Measurements from ENCODE around the gene DNAH14.
"Not testable (repeated sequence)": the region's sequence is repeated elsewhere in the genome, so short reads cannot be mapped to it uniquely, and the experiment has no call there.

Gene DNAH14

GRCh38 chr1:225225681-225226080, 296.2 kb downstream of the DNAH14 start:
- TF ChIP-seq CTCF (IDR thresholded peaks at IDR 0.05; ENCODE audit: control extremely low read depth, extremely low read depth, low read depth, missing control alignments), result no peak
- ChIA-PET POLR2A (no interaction called here), CTCF (no interaction called here)
- no peak for DNase-seq (ENCODE audit: extremely low spot score)

- TF ChIP-seq CTCF (IDR thresholded peaks at IDR 0.05; ENCODE audit: control extremely low read depth, extremely low read depth, low read depth, missing control alignments), result no peak
- ChIA-PET POLR2A (no interaction called here), CTCF (interaction anchor here (1.2 kb wide), 1 partner anchor 14 kb away, joined by 3 read pairs; no protein-coding TSS in a partner anchor)
- no peak for DNase-seq (ENCODE audit: extremely low spot score)
Measured at GRCh38 chr1:225228871-225229303, 299.4 kb downstream of the DNAH14 start.

GRCh38 chr1:225229429-225229828, 300.0 kb downstream of the DNAH14 start:
- DNase-seq (ENCODE audit: extremely low spot score); CTCF ChIA-PET; POLR2A ChIA-PET: not testable (repeated sequence)

GRCh38 chr1:225230483-225230882, 301.0 kb downstream of the DNAH14 start:
- POLR2A ChIA-PET, result no interaction called here
- DNase-seq (ENCODE audit: extremely low spot score), result no peak
- CTCF ChIA-PET, result no interaction called here
- TF ChIP-seq CTCF (IDR thresholded peaks at IDR 0.05; ENCODE audit: control extremely low read depth, extremely low read depth, low read depth, missing control alignments), result no peak

- CTCF ChIA-PET, result interaction anchor here (1.5 kb wide), 1 partner anchor 11 kb away, joined by 3 read pairs; no protein-coding TSS in a partner anchor
- not testable (repeated sequence) for DNase-seq (ENCODE audit: extremely low spot score)
Measured at GRCh38 chr1:225232930-225233329, 303.5 kb downstream of the DNAH14 start.

GRCh38 chr1:225242611-225243010, 313.1 kb downstream of the DNAH14 start:
- no peak for DNase-seq (ENCODE audit: extremely low spot score)
- no peak for TF ChIP-seq CTCF (IDR thresholded peaks at IDR 0.05; ENCODE audit: control extremely low read depth, extremely low read depth, low read depth, missing control alignments)
- CTCF ChIA-PET, result interaction anchor here (0.6 to 1.5 kb wide), 2 partner anchors 10 to 14 kb away, joined by 3 read pairs; no protein-coding TSS in a partner anchor
- POLR2A ChIA-PET, result no interaction called here

More at GRCh38 chr1:225232930-225233329, 303.5 kb downstream of the DNAH14 start:
- POLR2A ChIA-PET, result not testable (repeated sequence)

GRCh38 chr1:225250432-225250831, 321.0 kb downstream of the DNAH14 start:
- ChIA-PET POLR2A (no interaction called here), CTCF (no interaction called here)
- no peak for TF ChIP-seq CTCF (IDR thresholded peaks at IDR 0.05; ENCODE audit: control extremely low read depth, extremely low read depth, low read depth, missing control alignments)
- DNase-seq (ENCODE audit: extremely low spot score), result peak; percentile 15

- DNase-seq (ENCODE audit: extremely low spot score), result no peak
- ChIA-PET CTCF (interaction anchor here (0.7 kb wide), 1 partner anchor 11 kb away, joined by 3 read pairs; no protein-coding TSS in a partner anchor), POLR2A (no interaction called here)
- TF ChIP-seq CTCF (IDR thresholded peaks at IDR 0.05; ENCODE audit: control extremely low read depth, extremely low read depth, low read depth, missing control alignments), result no peak
Measured at GRCh38 chr1:225253173-225253572, 323.7 kb downstream of the DNAH14 start.

All from GM10248 (cell line).